Activated naive CD4-positive, alpha-beta T cell treated with anti-CD3 and anti-CD28 coated beads, Interleukin-2, amount 10 ng/mL, durations not matched to agents 7 days and 5 days (primary cell): ENCODE measurements around the gene GNG7.

ENCODE experiments used
- CTCF ChIA-PET: fragments of 350-600 bp; sonication (Branson Sonifier 250); formaldehyde crosslinking; loops from one replicate; lab custom pipeline; 2021; ENCODE audit warnings: antibody characterized with exemption; lab: Charles Lee
- DNase-seq: peaks from one replicate; pipeline ENCODE4 v3.0.0-alpha.2; 2020
- H3K27ac Mint-ChIP-seq: one replicate; pipeline ENCODE4 v1.8.0; 2021; ENCODE audit warnings: mild to moderate bottlenecking, moderate library complexity, mixed read lengths
- H3K27me3 Mint-ChIP-seq: one replicate; pipeline ENCODE4 v1.8.0; 2021; ENCODE audit warnings: mild to moderate bottlenecking, mixed read lengths
- H3K36me3 Mint-ChIP-seq: one replicate; pipeline ENCODE4 v1.8.0; 2021; ENCODE audit warnings: mixed read lengths
- H3K4me1 Mint-ChIP-seq: one replicate; pipeline ENCODE4 v1.8.0; 2021; ENCODE audit warnings: mixed read lengths
- H3K4me3 Mint-ChIP-seq: one replicate; pipeline ENCODE4 v1.8.0; 2021; ENCODE audit warnings: mild to moderate bottlenecking, moderate library complexity, mixed read lengths
- H3K9me3 Mint-ChIP-seq: one replicate; pipeline ENCODE4 v1.8.0; 2021; ENCODE audit warnings: mixed read lengths

Gene GNG7

GRCh38 chr19:2732157-2732725, 29.7 kb upstream of the GNG7 start:
- no peak overlapping the region for H3K27ac Mint-ChIP-seq
- DNase-seq: no peak
- no peak overlapping the region for H3K4me3 Mint-ChIP-seq
- CTCF ChIA-PET: no interaction called here
- peaks cover 20% of the 10 kb centered on the region for H3K36me3 Mint-ChIP-seq
- H3K4me1 Mint-ChIP-seq: no peaks in the 10 kb centered on the region
- H3K9me3 Mint-ChIP-seq: no peaks in the 10 kb centered on the region
- H3K27me3 Mint-ChIP-seq: peaks cover 8% of the 10 kb centered on the region

GRCh38 chr19:2731181-2731995, 28.9 kb upstream of the GNG7 start:
- Mint-ChIP-seq H3K9me3 (no peaks in the 10 kb centered on the region), H3K27ac (no peak overlapping the region), H3K36me3 (peaks cover 12% of the 10 kb centered on the region), H3K4me3 (no peak overlapping the region), H3K4me1 (no peaks in the 10 kb centered on the region), H3K27me3 (peaks cover 16% of the 10 kb centered on the region)
- CTCF ChIA-PET: no interaction called here
- no peak for DNase-seq

GRCh38 chr19:2729943-2730818, 27.7 kb upstream of the GNG7 start:
- Mint-ChIP-seq H3K36me3 (peaks cover 9% of the 10 kb centered on the region), H3K4me1 (no peaks in the 10 kb centered on the region), H3K27ac (no peak overlapping the region), H3K9me3 (no peaks in the 10 kb centered on the region), H3K4me3 (no peak overlapping the region), H3K27me3 (peaks cover 28% of the 10 kb centered on the region)
- CTCF ChIA-PET: no interaction called here
- DNase-seq: no peak

- Mint-ChIP-seq H3K27me3 (peaks cover 33% of the 10 kb centered on the region), H3K36me3 (peaks cover under 1% of the 10 kb centered on the region), H3K9me3 (no peaks in the 10 kb centered on the region), H3K27ac (no peak overlapping the region), H3K4me1 (no peaks in the 10 kb centered on the region), H3K4me3 (no peak overlapping the region)
- CTCF ChIA-PET: no interaction called here
- no peak for DNase-seq
These were observed 26.4 kb upstream of the GNG7 start for GRCh38 chr19:2728783-2729387.

GRCh38 chr19:2727640-2727944, 25.1 kb upstream of the GNG7 start:
- H3K27ac Mint-ChIP-seq: no peak overlapping the region

GRCh38 chr19:2726904-2727639, 24.6 kb upstream of the GNG7 start:
- peaks cover 51% of the 10 kb centered on the region for H3K27me3 Mint-ChIP-seq
- H3K36me3 Mint-ChIP-seq: no peaks in the 10 kb centered on the region
- no peak overlapping the region for H3K27ac Mint-ChIP-seq
- H3K4me1 Mint-ChIP-seq: no peaks in the 10 kb centered on the region
- H3K4me3 Mint-ChIP-seq: no peak overlapping the region
- DNase-seq: no peak
- H3K9me3 Mint-ChIP-seq: no peaks in the 10 kb centered on the region
- CTCF ChIA-PET: no interaction called here

More at GRCh38 chr19:2727640-2727944, 25.1 kb upstream of the GNG7 start:
- peaks cover 45% of the 10 kb centered on the region for H3K27me3 Mint-ChIP-seq
- no peaks in the 10 kb centered on the region for H3K9me3 Mint-ChIP-seq
- no peak for DNase-seq
- H3K4me3 Mint-ChIP-seq: no peak overlapping the region
- H3K4me1 Mint-ChIP-seq: no peaks in the 10 kb centered on the region
- no peaks in the 10 kb centered on the region for H3K36me3 Mint-ChIP-seq
- CTCF ChIA-PET: no interaction called here

GRCh38 chr19:2726160-2726855, 23.8 kb upstream of the GNG7 start:
- peaks cover 3% of the 10 kb centered on the region for H3K4me1 Mint-ChIP-seq
- no peak for DNase-seq
- no peaks in the 10 kb centered on the region for H3K36me3 Mint-ChIP-seq
- H3K27ac Mint-ChIP-seq: no peak overlapping the region
- CTCF ChIA-PET: no interaction called here
- no peak overlapping the region for H3K4me3 Mint-ChIP-seq
- H3K27me3 Mint-ChIP-seq: peaks cover 58% of the 10 kb centered on the region
- no peaks in the 10 kb centered on the region for H3K9me3 Mint-ChIP-seq

- Mint-ChIP-seq H3K4me3 (no peak overlapping the region), H3K9me3 (no peaks in the 10 kb centered on the region), H3K27me3 (peaks cover 74% of the 10 kb centered on the region), H3K4me1 (peaks cover 7% of the 10 kb centered on the region), H3K27ac (no peak overlapping the region), H3K36me3 (no peaks in the 10 kb centered on the region)
- CTCF ChIA-PET: interaction anchor here (2.3 kb wide), 1 partner anchor 76 kb away, joined by 8 read pairs; no protein-coding TSS in a partner anchor
- no peak for DNase-seq
These were observed 21.7 kb upstream of the GNG7 start for GRCh38 chr19:2724148-2724557.

GRCh38 chr19:2723747-2724146, 21.3 kb upstream of the GNG7 start:
- Mint-ChIP-seq H3K27ac (no peak overlapping the region), H3K36me3 (no peaks in the 10 kb centered on the region), H3K4me1 (peaks cover 7% of the 10 kb centered on the region), H3K4me3 (no peak overlapping the region), H3K9me3 (no peaks in the 10 kb centered on the region), H3K27me3 (peaks cover 79% of the 10 kb centered on the region)
- DNase-seq: no peak
- CTCF ChIA-PET: interaction anchor here (2.3 kb wide), 1 partner anchor 75 kb away, joined by 8 read pairs; no protein-coding TSS in a partner anchor

- DNase-seq: no peak
These were observed 20.8 kb upstream of the GNG7 start for GRCh38 chr19:2723345-2723715.

GRCh38 chr19:2722541-2723344, 20.2 kb upstream of the GNG7 start:
- peaks cover 82% of the 10 kb centered on the region for H3K27me3 Mint-ChIP-seq
- H3K9me3 Mint-ChIP-seq: no peaks in the 10 kb centered on the region
- no peak overlapping the region for H3K27ac Mint-ChIP-seq
- H3K4me3 Mint-ChIP-seq: no peak overlapping the region
- no peaks in the 10 kb centered on the region for H3K36me3 Mint-ChIP-seq
- DNase-seq: no peak
- CTCF ChIA-PET: interaction anchor here (2.3 kb wide), 1 partner anchor 74 kb away, joined by 8 read pairs; no protein-coding TSS in a partner anchor
- peaks cover 7% of the 10 kb centered on the region for H3K4me1 Mint-ChIP-seq

More at GRCh38 chr19:2723345-2723715, 20.8 kb upstream of the GNG7 start:
- Mint-ChIP-seq H3K36me3 (no peaks in the 10 kb centered on the region), H3K4me1 (peaks cover 7% of the 10 kb centered on the region), H3K9me3 (no peaks in the 10 kb centered on the region), H3K4me3 (no peak overlapping the region), H3K27me3 (peaks cover 81% of the 10 kb centered on the region), H3K27ac (no peak overlapping the region)
- CTCF ChIA-PET: interaction anchor here (2.3 kb wide), 1 partner anchor 75 kb away, joined by 8 read pairs; no protein-coding TSS in a partner anchor
